Ishikawa (cell line): ENCODE data around the gene DLX1.

Experiments
- CEBPB ChIP-seq: IDR thresholded peaks from 2 replicates; pipeline ENCODE4 v1.6.1; 2012
- CREB1 ChIP-seq: IDR thresholded peaks from 2 replicates; pipeline ENCODE4 v1.6.1; 2012; ENCODE audit warnings: low read depth
- EGR1 ChIP-seq: IDR thresholded peaks from 2 replicates; pipeline ENCODE4 v1.6.1; 2012
- EP300 ChIP-seq: IDR thresholded peaks from 2 replicates; pipeline ENCODE4 v1.6.1; 2012; ENCODE audit warnings: borderline replicate concordance
- FOXM1 ChIP-seq: IDR thresholded peaks from 2 replicates; pipeline ENCODE4 v1.6.1; 2012; ENCODE audit warnings: low read depth, borderline replicate concordance
- MAX ChIP-seq: IDR thresholded peaks from 2 replicates; pipeline ENCODE4 v1.6.1; 2012
- NFIC ChIP-seq: IDR thresholded peaks from 2 replicates; pipeline ENCODE4 v1.6.1; 2012
- RAD21 ChIP-seq: IDR thresholded peaks from 2 replicates; pipeline ENCODE4 v1.6.1; 2012; ENCODE audit warnings: low read depth
- REST ChIP-seq: IDR thresholded peaks from 2 replicates; pipeline ENCODE4 v1.6.1; 2012; ENCODE audit warnings: low read depth, mild to moderate bottlenecking
- TAF1 ChIP-seq: IDR thresholded peaks from 2 replicates; pipeline ENCODE4 v1.6.1; 2012; ENCODE audit warnings: low read depth, mild to moderate bottlenecking
- TEAD4 ChIP-seq: IDR thresholded peaks from 2 replicates; pipeline ENCODE4 v1.6.1; 2012
- USF1 ChIP-seq: IDR thresholded peaks from 2 replicates; pipeline ENCODE4 v1.6.1; 2012
- YY1 ChIP-seq: IDR thresholded peaks from 2 replicates; pipeline ENCODE4 v1.6.1; 2012; ENCODE audit warnings: low read depth
- ZBTB7A ChIP-seq: IDR thresholded peaks from 2 replicates; pipeline ENCODE4 v1.6.1; 2012; ENCODE audit warnings: low read depth

- TF ChIP-seq EGR1 = no peak
- no peak for TF ChIP-seq ZBTB7A
- TF ChIP-seq EP300 = no peak
- TF ChIP-seq YY1 = no peak
- TF ChIP-seq MAX = no peak
- TF ChIP-seq NFIC = no peak
- no peak for TF ChIP-seq REST
- TF ChIP-seq TEAD4 = no peak
- TF ChIP-seq TAF1 = no peak
- no peak for TF ChIP-seq CREB1
- TF ChIP-seq FOXM1 = no peak
- no peak for TF ChIP-seq USF1
- TF ChIP-seq RAD21 = no peak
- TF ChIP-seq CEBPB = no peak
Measured at GRCh38 chr2:172066394-172066886, 18.9 kb upstream of the DLX1 start.
